GM04503 (cell line): ENCODE measurements around the gene VSTM2L.

Source experiments
- DNase-seq: peaks from one replicate; pipeline ENCODE4 v3.0.0-alpha.2; 2012; ENCODE audit warnings: low read depth

VSTM2L gene

DNA sequence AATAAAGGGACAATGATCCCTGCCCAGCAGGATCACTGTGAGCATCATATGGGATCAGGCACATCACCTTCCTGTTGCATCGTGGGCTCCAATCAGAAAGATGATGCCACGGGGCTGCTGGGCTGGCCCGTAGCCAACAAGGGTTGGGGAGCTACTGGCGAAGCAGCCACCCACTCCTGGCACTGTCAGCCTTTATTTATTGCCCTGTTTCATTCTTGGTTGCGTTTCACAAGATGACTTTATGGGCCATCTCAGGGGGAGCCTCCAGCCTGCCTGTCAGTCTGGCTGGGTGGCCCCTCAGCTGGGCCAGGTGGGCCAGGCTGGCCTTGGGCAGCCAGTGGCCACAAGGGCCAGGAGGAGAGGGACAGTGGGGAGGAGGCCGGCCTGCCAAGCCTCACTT is 17.3 kb downstream of the VSTM2L start:
- DNase-seq, result no peak

DNA sequence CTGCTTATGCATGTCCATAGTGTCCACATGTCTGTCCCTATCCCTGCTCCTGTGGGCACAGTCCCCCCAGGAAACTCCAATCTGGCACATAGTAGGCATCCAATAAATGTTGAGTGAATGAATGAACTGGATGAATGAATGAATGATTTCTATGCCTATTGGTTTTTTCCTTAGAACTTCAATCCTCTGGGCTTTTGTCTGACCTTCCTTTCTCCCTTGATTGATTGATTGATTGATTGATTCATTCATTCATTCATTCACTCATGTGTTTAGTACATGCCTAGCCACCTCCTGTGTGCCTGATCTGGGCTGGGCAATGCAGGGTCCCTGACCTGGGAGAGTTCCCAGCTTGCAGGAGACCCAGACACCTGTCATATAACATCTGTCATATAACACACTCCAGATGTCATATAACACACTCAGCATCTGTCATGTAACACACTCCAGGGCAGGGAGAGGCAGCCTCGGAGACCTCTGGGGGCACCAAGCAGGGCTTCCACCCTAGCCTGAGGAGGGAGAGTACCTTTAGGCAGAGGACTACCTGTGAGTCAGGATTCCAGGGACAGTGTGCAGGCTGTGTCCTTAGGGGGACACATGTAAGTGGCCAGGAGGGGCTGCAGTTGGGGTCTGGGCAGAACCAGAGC is 17.9 kb downstream of the VSTM2L start:
- no peak for DNase-seq

DNA sequence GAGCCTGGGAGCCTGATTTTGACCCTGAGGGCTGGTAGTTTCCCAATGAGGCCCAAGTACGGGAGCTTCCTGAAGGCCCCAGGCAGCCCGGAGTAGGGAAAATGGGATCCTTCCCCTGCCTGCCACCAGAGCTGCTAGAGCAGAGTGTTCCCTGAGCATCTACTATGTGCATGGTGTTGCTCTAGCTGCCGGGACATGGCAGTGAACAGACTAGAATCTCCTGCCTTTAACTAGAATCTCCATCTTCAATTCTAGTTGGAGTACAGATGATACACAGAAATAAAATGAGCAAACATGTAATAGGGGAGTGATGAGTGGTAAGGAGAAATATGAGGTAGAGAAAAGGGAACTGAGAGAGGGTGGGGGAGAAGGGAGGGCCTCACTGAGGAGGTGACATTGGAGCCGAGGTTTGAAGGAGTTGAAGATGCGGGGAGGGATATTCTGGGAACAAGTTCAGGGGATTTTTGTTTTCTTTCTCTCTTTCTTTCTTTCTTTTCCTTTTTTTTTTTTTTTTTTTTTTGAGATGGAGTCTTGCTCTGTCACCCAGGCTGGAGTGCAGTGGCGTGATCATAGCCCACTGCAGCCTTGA is 18.5 kb downstream of the VSTM2L start:
- DNase-seq, result no peak

DNA sequence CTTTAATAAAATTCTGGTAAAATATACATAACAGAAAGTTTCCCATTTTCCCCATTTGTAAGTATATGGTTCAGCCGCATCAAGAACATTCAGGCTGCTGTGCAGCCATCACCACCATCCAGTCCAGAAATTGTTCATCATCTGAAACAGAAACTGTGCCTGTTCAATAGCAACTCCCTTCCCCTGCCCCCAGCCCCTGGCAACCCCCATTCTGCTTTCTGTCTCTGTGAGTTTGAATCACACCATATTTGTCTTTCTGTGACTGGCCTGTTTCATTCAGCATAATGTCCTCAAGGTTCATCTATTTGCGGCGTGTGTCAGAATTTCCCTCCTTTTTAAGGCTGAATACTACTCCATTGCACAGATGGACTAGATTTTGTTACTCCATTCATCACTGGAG is 19.1 kb downstream of the VSTM2L start:
- DNase-seq, result no peak

DNA sequence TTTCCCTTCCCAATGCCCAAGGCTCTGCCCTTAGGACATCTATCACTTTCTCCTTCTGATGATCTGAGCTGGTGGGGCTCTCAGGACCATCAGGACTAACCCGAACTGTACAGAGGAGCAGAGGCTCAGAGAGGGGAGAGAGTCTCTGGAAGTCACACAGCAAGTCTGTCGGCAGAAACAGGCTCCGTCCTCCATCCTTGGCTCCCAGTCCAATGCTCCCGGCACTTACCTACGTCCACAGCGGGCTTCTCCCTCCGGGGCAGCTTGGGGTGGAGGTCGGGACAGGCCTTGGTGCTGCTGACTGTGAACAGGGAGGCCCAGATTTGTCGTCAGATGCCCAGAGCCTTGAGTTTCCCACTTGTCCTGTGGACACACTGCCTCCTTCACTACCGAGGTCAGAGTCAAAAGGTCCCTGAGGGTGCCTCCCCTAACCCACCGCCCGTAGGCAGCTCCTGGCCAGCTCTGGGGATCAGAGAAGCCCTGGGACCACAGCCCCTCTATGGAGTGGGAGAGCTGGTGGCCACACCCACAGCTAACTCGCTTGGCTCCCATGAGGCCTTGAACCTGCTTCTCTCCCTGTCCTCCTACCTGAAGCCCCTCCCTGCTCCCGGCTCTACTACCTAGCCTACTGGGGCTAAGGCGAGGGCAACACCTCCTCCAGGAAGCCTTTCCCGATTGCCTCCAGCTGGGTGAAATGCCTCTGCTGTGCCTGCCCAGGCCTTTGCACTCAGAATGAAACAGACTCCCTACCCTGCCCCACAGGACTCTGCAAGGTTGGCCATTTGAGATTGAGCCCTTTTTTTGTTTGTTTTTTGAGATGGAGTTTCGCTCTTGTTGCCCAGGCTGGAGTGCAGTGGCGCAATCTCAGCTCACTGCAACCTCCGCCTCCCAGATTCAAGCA is 22.6 kb downstream of the VSTM2L start:
- no peak for DNase-seq

DNA sequence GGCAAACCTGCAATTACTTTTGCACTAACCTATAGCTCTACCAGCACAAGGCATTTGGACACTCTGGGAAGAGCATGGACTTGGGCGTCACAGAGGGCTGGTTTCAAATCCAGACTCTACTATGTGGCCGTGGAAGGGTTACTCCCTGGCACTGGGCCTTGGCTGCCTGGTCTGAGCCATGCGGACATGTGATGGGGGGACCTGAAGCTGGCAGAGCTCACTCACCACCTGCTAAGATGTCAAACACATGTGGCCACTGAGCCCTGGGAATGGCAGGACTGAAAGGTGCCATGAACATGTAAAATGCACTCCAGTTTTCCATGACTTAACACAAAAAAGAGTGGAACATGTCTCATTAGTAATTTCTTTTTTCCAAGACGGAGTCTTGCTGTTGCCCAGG is 23.7 kb downstream of the VSTM2L start:
- DNase-seq, result no peak

DNA sequence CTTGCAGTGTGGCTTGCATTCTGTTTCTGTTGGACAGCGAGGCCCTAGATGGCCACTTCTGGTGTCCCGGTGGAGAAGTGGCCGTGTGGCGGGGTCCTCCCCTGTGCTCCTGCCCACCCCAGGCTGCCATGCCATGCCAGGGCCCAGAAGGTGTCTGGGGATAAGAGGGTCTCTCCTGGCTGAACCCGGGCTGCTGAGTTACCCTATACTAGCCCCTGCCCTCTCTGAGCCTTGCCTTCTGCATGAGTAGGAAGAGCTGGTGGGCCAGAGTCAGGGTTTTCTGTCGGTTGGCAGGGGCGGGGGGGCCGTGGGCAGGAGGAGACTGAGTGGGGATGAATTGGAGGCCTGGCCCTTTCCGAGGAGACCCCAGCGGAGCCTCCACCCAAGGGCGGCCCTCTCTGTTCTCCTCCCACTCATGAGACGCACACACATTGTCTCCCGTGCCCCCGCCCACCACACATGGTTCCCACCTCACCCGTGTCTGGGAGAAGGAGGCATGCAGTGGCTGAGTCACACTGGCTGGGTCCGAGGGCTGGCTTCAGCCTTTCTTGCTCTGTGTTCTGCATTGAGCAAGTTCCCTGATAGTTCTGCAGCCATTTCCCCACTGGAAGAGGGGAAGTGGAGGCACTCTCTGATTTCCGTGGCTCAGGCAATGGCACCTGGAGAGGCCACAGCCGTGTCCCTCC is 24.6 kb downstream of the VSTM2L start:
- no peak for DNase-seq

DNA sequence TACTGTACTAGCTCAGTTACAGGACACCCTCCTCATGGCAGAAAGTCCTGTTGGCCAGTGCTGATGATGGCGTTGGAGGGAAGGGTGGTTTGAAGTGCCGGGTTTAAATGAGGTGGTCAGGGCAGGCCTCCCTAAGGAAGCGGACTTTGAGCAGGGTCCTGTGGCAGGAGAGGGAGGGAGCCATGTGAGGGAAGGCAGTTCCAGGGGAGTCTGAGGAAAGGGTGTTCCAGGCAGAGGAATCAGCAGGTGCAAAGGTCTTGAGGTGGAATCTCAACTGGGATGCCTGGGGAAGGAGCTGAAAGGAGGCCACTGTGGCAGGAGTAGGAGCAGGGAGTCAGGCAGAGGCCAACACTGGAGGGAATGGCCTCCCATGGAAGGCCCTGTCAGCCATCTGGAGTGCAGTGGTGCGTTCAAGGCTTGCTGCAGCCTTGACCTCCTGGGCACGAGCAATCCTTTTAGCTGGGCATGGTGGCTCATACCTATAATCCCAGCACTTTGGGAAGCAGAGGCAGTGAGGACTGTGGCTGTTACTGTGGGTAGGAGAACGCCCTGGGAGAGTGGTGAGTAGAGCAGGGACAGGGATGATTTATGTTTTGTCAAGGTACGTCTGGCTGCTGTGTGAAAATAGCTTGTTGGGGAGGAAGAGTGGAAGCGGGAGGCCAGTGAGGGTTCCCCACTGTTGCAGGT is 26.2 kb downstream of the VSTM2L start:
- no peak for DNase-seq

DNA sequence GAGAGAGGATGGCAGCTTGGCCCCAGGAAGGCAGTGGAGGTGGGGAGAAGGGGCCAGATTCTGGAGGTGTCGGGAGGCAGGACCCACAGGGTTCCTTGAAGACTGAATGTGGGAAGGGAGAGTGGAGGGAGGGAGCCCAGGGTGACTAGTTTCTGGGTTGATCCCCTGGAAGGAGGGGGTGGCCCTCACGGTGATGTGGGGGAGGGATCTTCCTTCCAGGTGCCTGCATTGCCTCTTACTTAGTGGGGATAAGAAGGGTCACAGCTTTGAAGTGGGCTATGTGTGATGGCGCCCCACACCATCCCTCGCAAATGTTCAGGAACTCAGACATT is 26.7 kb downstream of the VSTM2L start:
- DNase-seq, result no peak

DNA sequence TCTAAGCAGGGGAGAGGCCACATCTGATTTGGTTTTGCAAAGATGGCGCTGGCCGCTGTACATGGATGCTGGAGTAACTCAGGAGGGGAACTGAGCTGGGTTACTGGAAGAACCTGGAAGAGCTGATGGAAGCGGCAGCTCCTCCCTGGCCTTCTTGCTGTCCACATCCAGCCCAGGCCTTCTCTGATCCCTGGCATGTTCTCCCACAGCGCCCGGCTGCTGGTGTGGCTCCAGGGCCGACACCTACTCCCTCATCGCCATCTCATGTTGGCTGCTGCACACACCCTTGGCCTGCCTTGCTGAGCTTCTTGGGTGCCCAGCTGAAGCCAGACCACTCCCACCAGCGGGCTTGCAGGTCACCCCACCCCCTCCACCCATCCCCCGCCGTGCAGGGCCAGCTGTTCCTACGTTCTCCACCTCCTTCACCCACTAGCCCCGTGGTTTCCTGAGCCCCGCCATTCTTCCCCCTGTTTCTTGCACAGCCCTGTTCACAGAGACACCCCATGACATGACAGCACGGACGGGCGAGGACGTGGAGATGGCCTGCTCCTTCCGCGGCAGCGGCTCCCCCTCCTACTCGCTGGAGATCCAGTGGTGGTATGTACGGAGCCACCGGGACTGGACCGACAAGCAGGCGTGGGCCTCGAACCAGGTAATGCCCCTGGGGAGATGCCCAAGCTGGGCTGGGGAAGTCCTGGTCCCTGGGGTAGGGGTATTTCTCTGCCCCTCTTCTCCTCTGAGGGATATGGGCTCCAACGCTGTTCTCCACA is 28.4 kb downstream of the VSTM2L start:
- DNase-seq, result no peak

DNA sequence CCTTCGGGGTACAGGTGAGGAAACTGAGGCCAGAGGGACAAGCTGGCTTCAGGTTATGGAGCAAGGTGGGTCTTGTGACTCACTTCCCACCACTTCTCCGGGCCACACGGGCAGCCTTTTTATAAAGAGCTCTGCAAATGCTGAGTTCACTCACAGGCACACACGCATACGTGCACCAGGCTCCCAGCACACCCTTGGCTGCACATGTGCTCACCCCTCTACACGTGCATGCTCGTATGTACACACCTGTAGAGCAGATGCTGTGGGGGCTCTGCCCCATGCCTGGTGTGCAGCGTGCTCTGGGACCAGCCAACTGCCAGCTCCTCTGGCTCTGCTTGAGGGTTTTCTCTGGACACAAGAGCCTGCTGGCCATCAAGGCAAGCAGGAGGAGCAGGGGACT is 29.1 kb downstream of the VSTM2L start:
- no peak for DNase-seq

DNA sequence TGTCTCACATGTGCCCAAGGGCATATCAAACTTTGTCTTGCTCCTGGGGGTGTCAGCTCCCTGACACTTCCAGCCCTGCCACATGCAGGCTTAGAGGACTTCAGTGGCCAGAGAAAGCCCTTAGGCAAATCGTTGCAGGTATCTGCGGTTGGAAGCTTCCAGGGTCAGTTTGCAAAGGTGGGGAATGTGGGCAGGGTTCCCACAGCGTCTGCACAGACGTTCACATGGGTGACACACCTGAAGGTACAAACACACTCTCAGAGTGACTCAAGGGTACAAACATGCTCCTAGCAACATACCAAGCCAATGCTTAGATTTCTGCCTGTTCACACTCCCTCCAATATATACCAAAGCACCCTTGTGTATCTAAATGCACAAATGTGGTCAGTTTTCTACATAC is 30.0 kb downstream of the VSTM2L start:
- DNase-seq, result no peak

DNA sequence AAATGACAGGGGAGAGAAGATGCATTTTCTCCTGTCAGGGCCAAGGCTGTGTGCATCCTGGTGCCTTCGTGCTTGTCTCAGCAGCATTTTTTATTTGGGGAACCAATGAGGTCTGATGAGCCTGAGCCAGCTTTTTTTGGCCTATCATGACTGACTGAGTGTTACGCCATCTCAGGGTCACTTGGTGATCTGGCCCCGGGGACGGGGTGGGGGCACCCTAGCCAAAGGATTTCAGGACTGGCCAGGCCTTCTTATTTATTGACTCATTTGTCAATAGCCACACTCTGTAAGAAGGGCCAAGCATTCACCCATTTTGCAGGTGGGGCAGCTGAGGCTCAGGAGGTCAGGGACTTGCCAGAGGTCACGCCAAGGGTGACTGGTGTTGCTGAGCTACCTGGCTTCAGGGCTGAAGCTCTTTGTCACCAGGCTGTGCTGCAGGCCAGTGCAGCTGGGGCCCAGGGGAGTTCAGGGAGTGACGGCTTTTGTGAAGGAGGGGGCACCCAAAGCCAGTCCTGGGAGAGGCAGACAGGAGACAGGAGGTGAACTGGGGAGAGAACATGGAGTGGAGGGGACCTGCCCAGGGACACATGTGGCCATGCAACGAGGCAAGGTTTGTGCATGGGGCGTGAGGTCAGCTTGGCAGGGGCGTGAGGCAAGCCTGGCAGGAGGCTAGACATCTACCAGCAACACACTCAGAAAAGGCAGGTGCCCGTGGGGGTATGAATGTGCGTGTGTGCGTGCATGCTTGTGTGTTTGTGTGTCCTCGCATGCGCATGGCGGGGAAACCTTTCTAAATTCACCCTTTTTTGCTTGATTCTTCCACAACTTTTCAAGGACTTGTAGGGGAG is 31.1 kb downstream of the VSTM2L start:
- no peak for DNase-seq

DNA sequence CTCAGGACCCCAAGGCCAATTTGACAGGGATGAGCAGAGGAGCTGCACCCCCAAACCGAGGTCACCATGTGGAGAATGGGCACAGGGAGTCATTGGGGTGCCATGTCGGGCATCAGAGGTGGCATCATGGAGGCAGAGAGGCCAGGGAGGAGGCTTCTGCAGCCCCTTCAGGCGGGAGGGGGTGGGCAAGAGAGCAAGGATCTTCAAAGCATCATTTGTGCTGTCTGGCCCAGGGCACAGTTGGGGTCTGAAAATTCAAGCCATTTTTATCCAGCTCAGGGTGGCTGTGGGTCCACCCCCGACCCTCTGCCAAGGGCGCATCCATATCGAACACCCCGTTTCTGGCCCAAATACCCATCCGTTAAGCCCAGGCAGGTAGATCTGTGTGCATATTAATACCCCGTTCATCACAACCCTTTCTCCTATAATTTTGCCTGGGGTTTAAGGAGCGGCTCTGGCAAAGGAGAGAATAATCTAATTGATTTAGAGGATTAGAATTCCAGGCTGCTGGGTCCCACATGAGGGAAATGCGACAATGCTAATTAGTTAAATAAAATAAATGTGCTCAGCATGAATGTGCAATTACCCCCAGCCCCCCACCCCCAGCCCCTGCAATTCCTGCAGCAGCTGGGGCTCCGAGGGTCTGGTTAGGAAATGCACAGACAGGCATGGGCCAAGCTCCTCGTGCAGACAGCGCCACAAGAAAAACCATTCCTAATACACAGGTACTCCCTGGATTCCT is 31.9 kb downstream of the VSTM2L start:
- DNase-seq, result no peak

DNA sequence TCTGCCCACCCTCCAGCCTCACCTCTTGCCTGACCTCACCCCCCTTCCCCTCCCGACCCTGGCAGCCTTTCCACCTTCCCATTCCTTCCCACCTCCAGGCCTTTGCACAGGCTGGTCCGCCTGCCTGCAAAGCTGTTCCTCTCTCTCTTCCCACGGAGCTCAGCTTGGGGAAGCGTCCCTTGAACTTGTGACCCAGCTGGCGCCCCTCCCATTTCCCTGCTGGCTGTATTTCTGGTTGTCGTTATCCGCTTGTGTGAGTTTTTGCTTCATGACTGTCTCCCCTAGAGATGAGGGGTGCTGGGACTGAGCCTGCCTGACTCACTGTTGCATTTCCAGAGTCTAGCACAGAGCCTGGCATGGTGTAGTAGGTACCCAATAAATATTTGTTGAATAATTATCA is 32.5 kb downstream of the VSTM2L start:
- no peak for DNase-seq

DNA sequence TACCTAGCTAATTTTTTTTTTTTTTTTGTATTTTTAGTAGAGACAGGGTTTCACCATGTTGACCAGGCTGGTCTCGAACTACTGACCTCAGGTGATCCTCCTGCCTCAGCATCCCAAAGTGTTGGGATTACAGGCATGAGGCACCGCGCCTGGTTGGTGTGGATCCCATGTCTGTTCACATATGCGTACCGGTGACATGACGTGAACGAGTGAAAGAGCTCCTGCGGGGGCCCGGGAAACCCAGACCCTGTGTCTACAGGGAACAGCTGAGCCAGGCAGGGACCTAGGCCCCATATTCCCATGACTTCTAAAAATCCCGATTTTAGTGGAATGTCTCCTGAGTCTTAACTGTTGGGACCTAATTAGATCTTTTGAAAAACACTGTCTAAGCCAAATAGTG is 33.1 kb downstream of the VSTM2L start:
- no peak for DNase-seq

DNA sequence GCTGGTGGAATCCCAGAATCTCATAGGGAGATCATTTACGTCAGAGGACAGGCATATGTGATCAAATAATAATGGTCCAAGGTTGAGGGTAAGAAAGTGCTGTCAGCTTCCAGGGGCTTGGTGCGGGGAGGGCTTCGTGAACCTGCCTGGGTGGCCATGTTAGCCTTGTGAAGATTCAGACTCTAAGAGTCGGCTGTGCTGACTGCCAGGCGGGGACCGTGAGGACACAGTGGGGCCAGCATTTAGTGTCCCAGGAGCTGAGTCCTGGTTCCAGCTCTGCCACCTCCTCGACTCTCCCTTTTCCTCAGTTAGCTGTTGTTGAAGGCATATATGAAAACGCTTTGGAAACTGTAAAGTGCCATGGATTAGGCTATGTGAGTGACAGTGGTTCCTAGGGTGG is 33.5 kb downstream of the VSTM2L start:
- DNase-seq, result no peak

DNA sequence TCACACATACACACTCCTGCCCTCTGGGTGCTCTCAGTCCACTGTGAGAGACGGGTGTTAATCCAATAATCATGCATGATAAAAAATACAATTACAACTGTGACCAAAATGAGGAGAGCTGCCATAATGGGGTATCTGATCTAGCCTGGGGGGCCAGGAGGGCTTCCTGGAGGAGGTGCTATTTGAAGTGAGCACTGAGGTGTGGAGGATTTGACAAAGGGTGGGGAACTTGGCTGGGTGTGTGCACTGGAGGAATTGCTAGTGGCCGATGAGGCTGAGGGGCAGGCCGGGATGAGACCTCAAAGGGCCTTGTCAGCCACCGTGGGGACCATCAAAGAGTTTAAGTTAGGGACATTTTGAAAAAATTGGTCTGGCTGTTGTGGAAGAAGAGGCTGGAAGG is 34.8 kb downstream of the VSTM2L start:
- DNase-seq, result no peak

DNA sequence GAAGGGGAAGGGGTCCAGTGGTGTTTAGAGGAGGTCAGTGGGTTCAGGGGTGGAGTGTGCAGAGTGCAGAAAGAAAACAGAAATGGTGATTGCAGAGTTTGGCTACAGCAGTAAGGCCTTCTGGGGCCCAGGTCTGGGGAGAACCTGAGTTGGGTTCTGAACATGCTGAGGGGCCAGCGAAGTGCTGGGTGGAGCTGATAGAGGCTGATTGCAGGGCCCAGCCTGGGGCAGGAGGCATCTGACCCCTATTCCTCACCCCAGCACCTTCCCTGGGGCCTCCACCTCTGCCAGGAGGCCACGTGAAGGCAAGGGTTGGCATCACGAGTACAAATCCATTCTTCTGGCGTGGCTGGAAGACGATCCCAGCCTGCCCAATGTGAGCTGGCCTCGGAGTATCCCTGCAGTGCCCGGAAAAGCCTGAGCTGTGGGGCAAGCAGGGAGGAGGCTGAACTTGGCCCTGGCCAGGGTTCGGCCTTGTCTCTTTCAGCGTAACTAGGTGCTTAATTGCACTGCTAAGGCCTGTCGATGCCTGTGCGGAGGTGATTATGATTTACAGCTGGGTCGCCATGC is 35.3 kb downstream of the VSTM2L start:
- no peak for DNase-seq

DNA sequence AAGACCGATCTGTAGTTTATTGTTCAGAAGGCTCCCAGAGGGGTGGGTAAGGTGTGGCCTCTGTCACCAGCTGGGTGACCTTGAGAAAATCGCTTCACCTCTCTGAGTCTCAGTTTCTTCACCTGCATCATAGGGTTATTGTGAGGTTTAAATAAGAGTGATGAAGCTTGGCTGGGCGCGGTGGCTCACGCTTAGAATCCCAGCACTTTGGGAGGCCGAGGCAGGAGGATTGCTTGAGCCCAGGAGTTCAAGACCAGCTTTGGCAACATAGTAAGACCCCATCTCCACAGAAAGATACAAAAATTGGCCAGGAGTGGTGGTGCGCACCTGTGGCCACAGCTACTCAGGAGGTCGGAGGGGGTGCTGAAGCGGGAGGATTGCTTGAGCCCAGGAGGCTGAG is 36.0 kb downstream of the VSTM2L start:
- no peak for DNase-seq
